ENCODE data around the gene SLCO3A1.

The SLCO3A1 gene

GRCh38 chr15:92011611-92012367 lies 158.3 kb downstream of the SLCO3A1 start:
- DNase-seq, result no peak

- no peak for DNase-seq
These were observed 158.8 kb downstream of the SLCO3A1 start for GRCh38 chr15:92012368-92012629.

DNA sequence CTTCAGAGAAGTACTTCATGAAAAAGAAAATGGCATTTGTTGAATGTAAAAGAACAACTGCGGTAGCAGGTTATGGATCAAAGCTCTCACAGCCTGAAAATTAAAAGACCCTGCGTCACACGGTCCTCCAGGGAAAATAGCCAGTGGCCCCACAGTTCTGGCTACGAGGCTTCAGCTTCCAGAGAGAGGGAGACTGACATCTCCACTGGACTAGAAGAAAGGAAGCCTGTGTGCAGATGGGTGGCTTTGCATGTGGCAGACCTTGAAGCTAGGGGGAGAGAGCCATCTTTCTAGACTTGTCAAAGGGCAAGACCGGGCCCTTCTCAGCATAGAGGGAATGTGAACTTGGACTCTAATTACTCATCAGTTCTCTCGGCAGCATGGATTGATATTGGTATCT lies 159.4 kb downstream of the SLCO3A1 start:
- DNase-seq, result no peak

DNA sequence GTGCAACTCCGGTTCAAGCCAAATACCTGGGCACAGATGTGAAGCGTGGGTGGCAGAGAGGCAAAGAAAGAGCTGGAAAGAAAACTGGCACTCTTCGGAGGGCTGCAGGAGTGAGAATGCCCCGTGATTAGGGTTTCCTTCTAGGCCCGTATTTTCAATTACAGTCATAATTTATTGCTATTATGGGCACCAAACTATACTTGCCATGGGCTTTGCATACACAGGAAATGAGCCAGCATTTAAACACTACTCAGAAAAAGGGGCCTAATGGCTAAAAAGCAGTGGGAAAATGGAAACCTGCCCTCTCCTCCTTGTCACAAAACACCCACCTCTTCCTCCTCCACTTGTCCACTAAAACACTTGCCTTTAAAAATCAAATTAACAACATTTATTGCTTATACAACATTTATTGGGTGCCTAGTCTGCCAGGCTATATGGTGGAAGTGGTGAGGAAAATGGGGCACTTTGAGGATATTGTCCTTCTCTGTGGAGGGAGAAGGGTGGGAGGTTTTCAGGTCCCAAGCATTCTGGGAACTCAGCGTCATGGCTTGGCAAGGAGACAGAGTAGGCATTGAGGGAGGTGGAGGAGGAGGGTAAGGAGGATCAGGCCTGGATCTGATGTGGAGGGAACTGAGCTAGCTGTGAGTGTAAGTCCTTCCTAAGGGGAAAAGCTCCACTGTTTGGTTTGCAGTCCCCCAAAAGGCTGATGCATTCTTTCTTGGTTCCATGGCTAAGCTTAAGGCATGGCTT lies 160.9 kb downstream of the SLCO3A1 start:
- no peak for DNase-seq

DNA sequence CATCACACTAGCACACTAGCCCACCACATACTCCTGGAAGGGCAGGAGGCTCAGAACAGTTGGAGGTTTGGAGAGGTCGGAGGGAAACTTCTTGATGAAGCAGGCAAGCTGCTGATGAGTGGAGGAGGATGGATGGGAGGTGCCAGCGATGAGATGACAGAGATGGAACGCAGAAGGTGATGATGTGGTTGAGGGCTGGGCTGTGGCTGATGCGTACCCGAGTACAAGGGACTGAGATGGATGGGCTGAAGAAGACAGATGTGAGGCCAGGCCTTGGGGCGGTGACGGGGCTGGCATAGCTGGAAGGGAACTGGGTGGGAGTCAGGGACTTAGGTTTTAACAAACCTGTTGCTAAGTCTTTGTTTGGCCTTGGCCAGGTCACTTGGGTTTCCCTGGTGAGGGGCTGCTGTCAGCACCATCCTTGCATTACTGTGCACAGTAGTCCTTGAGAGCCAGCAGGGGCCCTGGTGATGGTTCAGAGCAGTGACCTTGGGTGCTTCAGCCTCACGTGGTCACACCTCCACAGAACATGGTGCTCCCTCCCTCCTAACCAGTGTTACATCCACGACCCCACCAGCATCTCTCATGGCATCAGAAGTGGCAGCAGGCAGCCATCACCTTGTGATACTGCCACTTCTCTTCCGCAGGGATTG lies 164.5 kb downstream of the SLCO3A1 start:
- no peak for DNase-seq

GRCh38 chr15:92018535-92019239 lies 165.2 kb downstream of the SLCO3A1 start:
- no peak for DNase-seq

- DNase-seq, result no peak
These were observed 166.2 kb downstream of the SLCO3A1 start for GRCh38 chr15:92019706-92020105.

GRCh38 chr15:92020207-92020606 lies 166.7 kb downstream of the SLCO3A1 start:
- DNase-seq, result no peak

DNA sequence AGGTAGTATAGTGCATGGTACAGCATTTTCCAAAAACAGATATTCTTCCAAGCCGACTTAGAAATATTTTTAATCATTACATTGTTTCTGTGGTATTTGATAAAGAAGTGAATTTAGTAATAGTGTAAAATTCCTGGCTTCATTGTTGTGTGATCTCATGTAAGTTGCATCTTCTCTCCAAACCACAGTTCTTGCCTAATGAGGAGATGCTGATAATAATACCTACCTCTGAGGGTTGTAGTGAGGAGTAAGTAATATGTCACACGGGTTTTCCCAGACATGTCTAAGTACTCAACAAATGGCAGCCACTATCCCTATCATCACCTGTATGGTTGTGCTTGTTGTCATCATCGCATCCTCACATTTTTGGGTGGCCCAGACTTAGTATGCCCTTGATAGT lies 167.3 kb downstream of the SLCO3A1 start:
- DNase-seq, result no peak

GRCh38 chr15:92021792-92022191 lies 168.3 kb downstream of the SLCO3A1 start:
- DNase-seq, result no peak

DNA sequence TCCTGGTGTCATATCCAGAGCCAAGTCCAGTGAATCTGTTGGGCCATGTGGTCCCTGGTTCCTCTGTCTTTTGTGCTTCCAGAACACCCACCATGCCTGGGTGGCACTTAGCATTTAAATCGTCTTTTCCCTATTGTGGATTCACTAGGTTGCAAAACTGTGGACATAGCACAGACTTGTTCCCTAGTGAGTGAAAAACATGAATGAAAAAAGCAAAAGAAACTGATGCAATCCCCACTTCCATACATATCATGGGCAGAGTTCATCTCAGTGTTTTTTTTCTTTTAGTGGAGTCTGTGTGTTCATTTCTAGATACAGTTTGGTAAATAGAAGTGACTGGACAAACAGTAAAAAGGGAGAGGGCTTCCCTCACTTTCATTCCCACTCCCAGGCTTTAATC lies 170.5 kb downstream of the SLCO3A1 start:
- DNase-seq, result no peak

GRCh38 chr15:92025706-92026270 lies 172.3 kb downstream of the SLCO3A1 start:
- DNase-seq, result no peak

- DNase-seq, result no peak
These were observed 174.8 kb downstream of the SLCO3A1 start for GRCh38 chr15:92028389-92028724.

GRCh38 chr15:92029767-92030166 lies 176.3 kb downstream of the SLCO3A1 start:
- no peak for DNase-seq

DNA sequence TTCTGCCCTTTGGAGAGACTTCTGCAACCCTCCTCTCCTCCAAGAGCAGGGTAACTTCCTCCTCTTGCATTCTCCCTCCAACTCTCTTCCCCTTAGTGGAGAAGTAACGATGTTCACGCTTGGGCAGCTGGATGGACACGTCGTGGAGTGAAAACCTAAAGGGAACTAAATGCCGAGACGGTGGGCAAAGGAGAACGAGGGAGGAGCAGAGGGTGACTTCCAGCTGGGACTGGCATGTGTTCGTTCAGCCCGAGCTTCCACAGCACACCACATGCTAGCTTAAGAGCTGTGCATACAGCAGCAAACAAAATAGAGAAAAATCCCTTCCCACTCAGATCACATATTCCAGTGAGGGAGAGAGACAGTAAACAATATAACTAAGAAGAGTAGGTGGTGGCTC lies 179.8 kb downstream of the SLCO3A1 start:
- no peak for DNase-seq

- DNase-seq, result no peak
These were observed 180.2 kb downstream of the SLCO3A1 start for GRCh38 chr15:92033723-92034122.

GRCh38 chr15:92034227-92034626 lies 180.7 kb downstream of the SLCO3A1 start:
- DNase-seq, result no peak

- no peak for DNase-seq
These were observed 182.0 kb downstream of the SLCO3A1 start for GRCh38 chr15:92035551-92035950.

DNA sequence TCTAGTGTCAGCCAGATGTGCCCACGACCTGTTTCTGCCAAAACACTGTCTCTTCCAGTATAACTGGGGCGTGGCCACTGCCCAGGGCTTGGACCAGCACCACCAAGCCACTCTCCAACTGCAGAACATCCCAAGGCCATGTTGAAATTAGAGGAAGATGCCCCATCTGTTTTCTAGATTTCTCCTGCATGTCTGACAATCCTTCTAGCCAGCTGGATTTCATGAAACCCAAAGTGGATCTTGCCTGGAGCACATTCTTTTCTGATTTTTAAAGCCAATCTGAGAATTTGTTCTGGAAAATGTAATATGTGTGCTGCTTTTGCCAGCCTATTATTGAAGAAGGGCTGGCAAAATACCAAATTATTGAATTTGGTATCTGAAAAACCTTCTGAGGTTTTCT lies 182.5 kb downstream of the SLCO3A1 start:
- no peak for DNase-seq

GRCh38 chr15:92037491-92037890 lies 184.0 kb downstream of the SLCO3A1 start:
- no peak for DNase-seq

GRCh38 chr15:92040350-92040749 lies 186.8 kb downstream of the SLCO3A1 start:
- DNase-seq, result no peak

- no peak for DNase-seq
These were observed 187.9 kb downstream of the SLCO3A1 start for GRCh38 chr15:92041371-92041770.

DNA sequence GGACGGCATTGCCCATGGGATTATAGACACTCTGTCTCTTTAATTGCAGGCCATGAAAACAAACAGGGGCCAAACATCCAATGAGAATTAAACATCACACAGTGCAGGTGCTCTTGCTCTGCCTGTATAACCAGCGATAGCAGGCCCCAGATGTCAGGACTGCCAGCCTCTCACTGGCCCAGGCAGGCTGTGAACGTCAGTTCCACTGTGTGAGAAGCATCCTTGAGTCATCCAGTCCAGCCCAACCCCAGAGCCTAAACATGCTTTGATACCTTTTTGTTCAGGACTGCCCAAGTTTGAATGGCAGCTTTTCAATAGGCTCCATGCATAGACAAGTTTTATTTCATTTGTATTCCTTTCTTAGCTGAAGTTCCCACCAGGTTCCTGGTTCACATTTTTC lies 189.8 kb downstream of the SLCO3A1 start:
- DNase-seq, result no peak

All from cortex of kidney (tissue), 1 donor.